Lung (tissue), 12 donors: ENCODE results near the gene HACD2. TPM values are rescaled to one million over a fixed set of nuclear protein-coding genes. Genes with fewer than 3 reads are reported as not detected.

ENCODE experiments used
- ATAC-seq: fragments of 200-7000 bp; cut with Tn5 transposase; one replicate; pipeline ENCODE4 v1.9.1; 2020; ENCODE audit warnings: moderate number of reproducible peaks; ENCODE audit not compliant: insufficient read depth, low FRiP score
- DNase-seq, 3 donors: peaks; one replicate each; pipeline ENCODE4 v3.0.0-alpha.2; 2013 to 2017
- H3K27ac ChIP-seq, 2 donors: one replicate each; pipeline ENCODE4 v1.5.1; 2013; ENCODE audit warnings: mild to moderate bottlenecking in 2 of 2, moderate library complexity in 2 of 2, control low read depth in 1 of 2, inconsistent platforms in 1 of 2, low read depth in 1 of 2, low read length in 1 of 2
- H3K27me3 ChIP-seq, 3 donors: one replicate each; pipeline ENCODE4 v1.5.1; 2013; ENCODE audit warnings: low read length in 2 of 3; ENCODE audit not compliant: control insufficient read depth in 3 of 3, insufficient read depth in 3 of 3
- H3K36me3 ChIP-seq, 4 donors: one replicate each; pipeline ENCODE4 v1.5.1; 2013; ENCODE audit warnings: low read length in 4 of 4, mild to moderate bottlenecking in 1 of 4, moderate library complexity in 1 of 4; ENCODE audit not compliant: control insufficient read depth in 4 of 4, insufficient read depth in 4 of 4
- H3K4me1 ChIP-seq, 5 donors: one replicate each; pipeline ENCODE4 v1.5.1; 2013; ENCODE audit warnings: low read length in 5 of 5, mild to moderate bottlenecking in 2 of 5, moderate library complexity in 1 of 5; ENCODE audit not compliant: control insufficient read depth in 5 of 5, insufficient read depth in 5 of 5
- H3K4me3 ChIP-seq: one replicate; pipeline ENCODE4 v1.5.1; 2013; ENCODE audit warnings: mild to moderate bottlenecking, control low read depth, moderate library complexity
- H3K9ac ChIP-seq, 2 donors: one replicate each; pipeline ENCODE4 v1.5.1; 2013; ENCODE audit warnings: low read length in 2 of 2, control low read depth in 1 of 2; ENCODE audit not compliant: insufficient read depth in 1 of 2
- H3K9me3 ChIP-seq, 4 donors: one replicate each; pipeline ENCODE4 v1.5.1; 2013; ENCODE audit warnings: low read length in 3 of 4, mild to moderate bottlenecking in 1 of 4, moderate library complexity in 1 of 4; ENCODE audit not compliant: control insufficient read depth in 4 of 4, insufficient read depth in 3 of 4
- CTCF ChIP-seq: IDR thresholded peaks from 2 replicates; pipeline ENCODE4 v1.5.1; 2012; ENCODE audit warnings: mild to moderate bottlenecking; ENCODE audit errors: control extremely low read depth, extremely low read depth
- WGBS, 2 donors: extraction: QIAGEN DNeasy Blood & Tissue Kit; methylation state at CpG; one replicate each; pipeline ENCODE4 v1.1.7; 2013; 5-methylcytosine and 5-hydroxymethylcytosine counted together
- polyA plus RNA-seq, 2 donors: library from polyadenylated mRNA; stranded (reverse); fragments of 200-250 nt; gene quantifications; one replicate each; pipeline ENCODE4 v1.2.1, GENCODE V29; 2013
- total RNA-seq, 2 donors: library from RNA; depleted of rRNA in 1 of 2; stranded (reverse); fragments of >200 nt in 1 of 2; gene quantifications; one replicate each; pipeline ENCODE4 v1.2.1, GENCODE V29; 2014 to 2021
- donor health status: control.
- donor health status: control.
- donor health status: Bipolar disorder and iron deficiency.
- donor health status: healthy.
- donor health status: DM: yes; HTN: yes; CAD: no.

Gene HACD2
- total and polyA plus RNA-seq, 4 donors: 17.1 to 40.7 (median 28.2) TPM

- Histone ChIP-seq H3K36me3 (peaks cover 0 to 14% (median 4%) of the 10 kb centered on the region in 4 donors), H3K4me3 (no peak overlapping the region), H3K27me3 (no peaks in the 10 kb centered on the region), H3K4me1 (peaks cover 0 to 17% (median 3%) of the 10 kb centered on the region in 5 donors), H3K9ac (no peak overlapping the region), H3K27ac (no peak overlapping the region), H3K9me3 (no peaks in the 10 kb centered on the region)
- 70 to 82% methylated on average over 3 of the region's 3 CpGs for WGBS, 2 donors
- ATAC-seq (no peak), DNase-seq (no peak)
- no peak for TF ChIP-seq CTCF
Measured at GRCh38 chr3:123583561-123583960, 1.3 kb downstream of the HACD2 start.

- Histone ChIP-seq H3K36me3 (peaks cover 0 to 18% (median 4%) of the 10 kb centered on the region in 4 donors), H3K4me1 (peaks cover 0 to 17% (median 3%) of the 10 kb centered on the region in 5 donors), H3K9ac (no peak overlapping the region), H3K9me3 (no peaks in the 10 kb centered on the region), H3K27me3 (no peaks in the 10 kb centered on the region), H3K4me3 (no peak overlapping the region), H3K27ac (no peak overlapping the region)
- DNase-seq: no peak
- WGBS, 2 donors: 69 to 73% methylated on average over 3 of the region's 3 CpGs
- no peak for TF ChIP-seq CTCF
- ATAC-seq: no peak
Measured at GRCh38 chr3:123582315-123582714, 2.5 kb downstream of the HACD2 start.

- no peaks in the 10 kb centered on the region for H3K9me3 ChIP-seq
- H3K27me3 ChIP-seq: no peaks in the 10 kb centered on the region
- H3K4me1 ChIP-seq: no peaks in the 10 kb centered on the region
- peaks cover 3 to 14% (median 6%) of the 10 kb centered on the region in 4 donors for H3K36me3 ChIP-seq
- ATAC-seq (no peak), DNase-seq (no peak)
- H3K4me3 ChIP-seq: no peak overlapping the region
- WGBS, 2 donors: 79% methylated on average over 3 of the region's 3 CpGs
- no peak for TF ChIP-seq CTCF
- H3K27ac ChIP-seq: no peak overlapping the region
- no peak overlapping the region for H3K9ac ChIP-seq
Measured at GRCh38 chr3:123576122-123576521, 8.7 kb downstream of the HACD2 start.

- DNase-seq (no peak), ATAC-seq (no peak)
- TF ChIP-seq CTCF: no peak
- H3K27ac ChIP-seq: no peak overlapping the region
- no peak overlapping the region for H3K9ac ChIP-seq
- H3K9me3 ChIP-seq: no peaks in the 10 kb centered on the region
- H3K4me1 ChIP-seq: peaks cover 0 to 10% (median 0%) of the 10 kb centered on the region in 5 donors
- 81 to 94% methylated on average over 2 of the region's 2 CpGs for WGBS, 2 donors
- H3K4me3 ChIP-seq: no peak overlapping the region
- H3K27me3 ChIP-seq: no peaks in the 10 kb centered on the region
- H3K36me3 ChIP-seq: peaks cover 3 to 6% (median 4%) of the 10 kb centered on the region in 4 donors
Measured at GRCh38 chr3:123571973-123572365, 12.9 kb downstream of the HACD2 start.
